ENCODE results near the gene CDK17.

GRCh38 chr12:96323906-96324305 is 76.3 kb downstream of the CDK17 start:
- TF ChIP-seq YY1 (IDR thresholded peaks at IDR 0.05; ENCODE audit: insufficient read depth, insufficient read length) (no peak), ZNF274 (IDR thresholded peaks at IDR 0.05; ENCODE audit: low read depth, low read length) (no peak), SUZ12 (IDR thresholded peaks at IDR 0.05; ENCODE audit: extremely low read depth, insufficient read depth, insufficient read length) (no peak)

Data from NT2/D1 (cell line).